GM23338 (cell line): ENCODE results near the gene MICAL2. TPM values are rescaled to one million over a fixed set of nuclear protein-coding genes. Genes with fewer than 3 reads are reported as not detected.

ENCODE experiments used
- EZH2 ChIP-seq: fragments of 200-600 bp; sonication (generic); IDR thresholded peaks from one replicate; pipeline ENCODE4 v1.8.0; 2017; ENCODE audit warnings: antibody characterized with exemption, mild to moderate bottlenecking, low read depth; ENCODE audit not compliant: unreplicated experiment
- EZH2phosphoT487 ChIP-seq: fragments of 200-600 bp; sonication (generic); IDR thresholded peaks from one replicate; pipeline ENCODE4 v1.8.1; 2018; ENCODE audit warnings: antibody characterized with exemption; ENCODE audit not compliant: unreplicated experiment
- JUNB ChIP-seq: IDR thresholded peaks from one replicate; pipeline ENCODE4 v1.6.1; 2016; ENCODE audit warnings: antibody characterized with exemption; ENCODE audit not compliant: unreplicated experiment
- REST ChIP-seq: IDR thresholded peaks from one replicate; pipeline ENCODE4 v1.6.1; 2018; ENCODE audit warnings: antibody characterized with exemption; ENCODE audit not compliant: unreplicated experiment
- ZNF331 ChIP-seq: fragments of 250-450 bp; sonication (Bioruptor Pico); IDR thresholded peaks from 2 replicates; pipeline ENCODE4 v1.5.0; 2020; ENCODE audit warnings: low read depth, mild to moderate bottlenecking, moderate library complexity
- ZNF462 ChIP-seq: fragments of 250-450 bp; sonication (Bioruptor Pico); IDR thresholded peaks from 2 replicates; pipeline ENCODE4 v1.5.0; 2020; ENCODE audit warnings: mild to moderate bottlenecking, moderate library complexity
- polyA plus RNA-seq: library from polyadenylated mRNA; unstranded; fragments of >200 nt; fragmentation: Nextera tagmentation; extraction: Ambion mirVana; gene quantifications from 2 replicates; pipeline ENCODE4 v1.2.1, GENCODE V29; 2016
- total RNA-seq: library from RNA; depleted of rRNA; stranded (reverse); fragments of >200 nt; shearing (Covaris generic); gene quantifications from 2 replicates; pipeline ENCODE4 v1.2.3, GENCODE V29; 2014

MICAL2 gene
- total and polyA plus RNA-seq, 2 experiments from 2014 or later = 0.66 to 1.4 TPM

- no peak for TF ChIP-seq ZNF462 (CRISPR knock-in tag)
- no peak for TF ChIP-seq EZH2
- TF ChIP-seq REST = no peak
- no peak for TF ChIP-seq ZNF331 (CRISPR knock-in tag)
- TF ChIP-seq EZH2phosphoT487 = no peak
- TF ChIP-seq JUNB = no peak
These were observed 179.5 kb downstream of the MICAL2 start (continued) for GRCh38 chr11:12289667-12290476.
